A673 (cell line): ENCODE data around the gene MSANTD1.

Experiments used
- EZH2 ChIP-seq: fragments of 200-600 bp; sonication (generic); IDR thresholded peaks from 2 replicates; pipeline ENCODE4 v1.6.1; 2017; ENCODE audit warnings: borderline replicate concordance, low read depth, mild to moderate bottlenecking, mixed read lengths, antibody characterized with exemption, low read length; ENCODE audit not compliant: poor library complexity, severe bottlenecking
- TF ChIP-seq, protein P1 (sequence below): fragments of 300-800, 200-600 bp; sonication (generic); conservative IDR thresholded peaks from 2 replicates; pipeline ENCODE4 v1.5.1; 2017; ENCODE audit warnings: low read depth, mild to moderate bottlenecking, antibody characterized with exemption, low read length, moderate library complexity, mixed read lengths

DNA sequence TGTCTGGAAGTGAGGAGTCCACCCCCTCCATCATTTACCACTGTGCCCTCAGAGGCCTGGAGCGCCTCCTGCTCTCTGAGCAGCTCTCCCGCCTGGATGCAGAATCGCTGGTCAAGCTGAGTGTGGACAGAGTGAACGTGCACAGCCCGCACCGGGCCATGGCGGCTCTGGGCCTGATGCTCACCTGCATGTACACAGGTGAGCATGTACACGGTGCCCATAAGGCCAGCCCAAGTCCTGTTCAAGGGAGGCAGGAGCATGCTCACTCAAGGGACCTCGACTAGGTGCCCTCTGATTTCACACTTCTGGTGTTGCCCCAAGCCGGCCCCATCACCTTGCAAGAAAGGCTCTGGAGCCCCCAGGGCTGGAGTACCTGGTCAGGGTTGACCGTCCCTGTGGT lies 13.4 kb upstream of the MSANTD1 start:
- TF ChIP-seq, protein P1, sequence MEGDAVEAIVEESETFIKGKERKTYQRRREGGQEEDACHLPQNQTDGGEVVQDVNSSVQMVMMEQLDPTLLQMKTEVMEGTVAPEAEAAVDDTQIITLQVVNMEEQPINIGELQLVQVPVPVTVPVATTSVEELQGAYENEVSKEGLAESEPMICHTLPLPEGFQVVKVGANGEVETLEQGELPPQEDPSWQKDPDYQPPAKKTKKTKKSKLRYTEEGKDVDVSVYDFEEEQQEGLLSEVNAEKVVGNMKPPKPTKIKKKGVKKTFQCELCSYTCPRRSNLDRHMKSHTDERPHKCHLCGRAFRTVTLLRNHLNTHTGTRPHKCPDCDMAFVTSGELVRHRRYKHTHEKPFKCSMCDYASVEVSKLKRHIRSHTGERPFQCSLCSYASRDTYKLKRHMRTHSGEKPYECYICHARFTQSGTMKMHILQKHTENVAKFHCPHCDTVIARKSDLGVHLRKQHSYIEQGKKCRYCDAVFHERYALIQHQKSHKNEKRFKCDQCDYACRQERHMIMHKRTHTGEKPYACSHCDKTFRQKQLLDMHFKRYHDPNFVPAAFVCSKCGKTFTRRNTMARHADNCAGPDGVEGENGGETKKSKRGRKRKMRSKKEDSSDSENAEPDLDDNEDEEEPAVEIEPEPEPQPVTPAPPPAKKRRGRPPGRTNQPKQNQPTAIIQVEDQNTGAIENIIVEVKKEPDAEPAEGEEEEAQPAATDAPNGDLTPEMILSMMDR: no peak
- TF ChIP-seq EZH2: no peak
